ENCODE measurements around the gene SLC34A1.
"Not testable (repeated sequence)": the region's sequence is repeated elsewhere in the genome, so short reads cannot be mapped to it uniquely, and the experiment has no call there.

Gene SLC34A1

DNA sequence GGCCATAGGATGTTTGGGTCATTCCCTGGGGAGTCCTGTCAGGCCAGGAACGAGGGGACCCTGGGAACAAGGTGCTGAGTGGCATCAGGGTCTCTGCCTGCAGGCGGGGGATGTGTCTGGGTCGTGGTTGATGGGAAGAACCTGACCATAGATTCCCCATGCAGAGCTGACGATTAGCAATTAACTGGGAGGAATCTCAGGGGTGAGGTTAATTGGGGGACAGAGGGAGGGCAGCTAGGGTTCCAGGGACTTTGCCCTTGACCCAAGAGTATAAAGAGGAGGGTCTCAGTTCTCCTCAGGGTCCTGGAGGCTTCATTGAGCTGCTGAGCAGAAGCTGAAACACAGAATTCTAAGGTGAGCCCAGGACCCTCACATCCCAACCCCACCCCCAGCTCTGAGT lies at the start of gene SLC34A1:
TSS of gene SLC34A1 (plus strand) at position 301 of the 400 bp plus-strand sequence. CDS start 1,308 bp downstream, outside the sequence.
- no peak for DNase-seq (ENCODE audit: low spot score)

- no peak for DNase-seq (ENCODE audit: low spot score)
These were observed 49.2 kb upstream of the SLC34A1 start for GRCh38 chr5:177334781-177335700.

GRCh38 chr5:177335701-177336065 lies 48.6 kb upstream of the SLC34A1 start:
- DNase-seq (ENCODE audit: low spot score) = no peak

DNA sequence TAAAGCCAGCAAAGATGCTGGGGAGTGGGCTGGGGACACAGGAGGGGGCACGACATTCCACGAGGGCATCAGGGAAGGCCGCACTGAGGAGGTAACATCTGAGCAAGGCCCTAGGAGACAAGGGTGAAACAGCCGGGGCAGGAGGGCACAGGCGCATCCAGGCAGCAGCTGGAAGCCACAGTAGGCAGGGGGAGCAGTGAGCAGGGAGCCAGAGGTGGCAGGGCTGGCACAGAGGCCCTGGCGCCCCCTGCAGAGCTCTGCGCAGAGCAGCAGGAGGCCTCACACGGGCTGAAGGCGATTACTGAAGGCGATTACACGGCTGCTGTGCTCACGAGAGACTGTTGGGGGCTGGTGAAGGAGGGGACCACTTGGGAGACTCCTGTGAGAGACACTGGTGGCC lies 48.1 kb upstream of the SLC34A1 start:
- peak; percentile 55 for DNase-seq (ENCODE audit: low spot score)

DNA sequence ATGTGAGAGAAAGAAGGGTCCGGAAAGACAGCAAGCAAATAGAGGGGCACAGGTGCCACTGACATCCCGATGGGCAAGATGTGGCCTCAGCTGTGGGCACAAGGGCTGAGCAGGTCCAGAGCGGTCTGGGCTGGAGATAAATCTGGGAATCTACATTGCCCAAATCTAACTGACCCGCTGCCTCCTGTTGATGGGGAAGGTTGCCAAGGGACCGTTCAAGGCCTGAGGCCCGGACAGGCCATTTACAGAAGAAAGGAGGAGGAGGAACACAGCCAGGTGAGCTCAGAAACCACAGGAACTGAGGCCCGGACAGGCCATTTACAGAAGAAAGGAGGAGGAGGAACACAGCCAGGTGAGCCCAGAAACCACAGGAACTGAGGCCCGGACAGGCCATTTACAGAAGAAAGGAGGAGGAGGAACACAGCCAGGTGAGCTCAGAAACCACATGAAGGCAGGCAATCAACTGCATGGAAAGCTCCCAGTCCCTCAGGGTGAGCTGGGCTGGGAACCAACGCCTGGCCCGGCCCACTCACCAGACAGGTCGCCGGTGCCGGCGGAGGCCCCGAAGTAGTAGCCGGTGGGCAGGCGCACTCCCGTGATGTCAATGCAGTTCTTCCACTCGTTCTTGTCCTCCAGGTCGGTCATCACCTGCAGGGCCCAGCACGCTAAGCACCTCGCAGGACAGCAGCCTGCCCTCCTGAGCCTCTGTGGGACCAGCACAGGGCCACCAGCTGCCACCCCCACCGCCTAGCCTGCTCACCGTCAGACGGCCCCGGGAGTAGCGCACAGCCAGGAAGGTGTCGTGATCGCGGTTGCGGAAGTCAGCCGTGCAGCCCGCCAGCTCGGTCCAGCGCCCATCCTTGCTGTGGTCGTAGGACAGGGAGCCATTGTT lies 47.4 kb upstream of the SLC34A1 start:
- no peak for DNase-seq (ENCODE audit: low spot score)

DNA sequence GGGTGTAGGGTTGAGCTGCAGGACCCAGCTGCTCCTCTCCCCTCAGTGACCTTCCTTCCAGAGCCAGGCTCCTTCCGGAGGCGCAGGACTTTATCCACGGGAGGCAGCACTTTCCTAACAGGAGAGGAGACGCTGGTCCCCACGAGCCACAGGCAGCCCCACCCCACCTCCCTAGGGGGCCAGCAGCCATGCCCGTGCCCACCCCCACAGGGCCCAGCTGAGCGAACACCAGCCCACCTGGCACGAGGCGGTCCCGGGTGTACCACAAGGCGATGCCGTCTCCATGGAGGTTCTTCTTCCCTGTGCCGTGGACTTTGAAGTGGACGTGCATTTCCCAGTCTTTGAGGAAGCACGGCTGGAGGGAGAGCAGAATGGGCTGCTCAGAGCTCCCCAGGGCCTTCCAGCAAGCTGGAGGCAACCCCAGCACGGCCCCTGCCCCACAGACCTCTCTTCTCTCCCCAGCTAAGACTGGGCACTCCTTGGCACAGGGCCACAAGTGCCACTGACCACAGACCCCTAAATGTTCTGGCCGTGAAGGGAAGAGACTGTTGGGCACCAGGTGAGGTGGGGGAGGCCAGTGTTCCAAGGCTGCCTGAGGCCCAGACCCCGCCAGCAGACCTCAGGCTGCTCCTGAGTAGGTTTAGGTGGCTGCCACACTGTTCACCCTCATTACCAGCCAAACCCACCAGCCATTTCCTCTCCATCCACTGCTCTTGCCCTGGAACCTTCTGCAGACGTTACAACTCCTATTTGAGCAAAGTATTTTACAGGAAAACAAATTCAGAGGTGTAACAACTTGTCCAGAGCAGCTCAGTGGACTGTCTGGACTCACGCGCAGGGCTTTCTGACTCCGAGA lies 45.8 kb upstream of the SLC34A1 start:
- DNase-seq (ENCODE audit: low spot score) = no peak

DNA sequence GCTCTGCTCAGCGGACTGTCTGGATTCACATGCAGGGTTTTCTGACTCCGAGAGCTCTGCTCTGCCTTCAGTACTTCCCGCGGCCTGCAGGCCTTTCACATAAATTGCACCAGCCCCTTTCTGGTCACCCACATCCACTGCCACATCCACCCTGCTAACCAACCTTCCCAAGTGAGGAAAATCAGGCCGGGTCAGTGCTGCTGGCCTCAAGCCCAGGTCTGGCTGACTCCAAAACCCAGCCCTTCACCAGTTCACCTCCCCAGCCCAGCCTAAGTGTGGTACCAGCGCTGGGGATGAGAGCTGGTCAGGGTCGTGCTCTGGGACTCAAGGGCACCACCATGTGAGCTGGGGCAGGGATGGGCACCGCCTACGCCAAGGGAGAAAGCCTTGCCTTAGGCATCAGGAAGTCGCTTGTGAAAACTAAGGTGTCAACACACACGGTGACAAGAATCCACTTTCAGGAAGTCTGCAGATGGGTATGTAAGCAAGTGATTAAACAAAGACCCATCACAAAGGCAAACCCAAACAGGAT lies 45.1 kb upstream of the SLC34A1 start:
- no peak for DNase-seq (ENCODE audit: low spot score)

DNA sequence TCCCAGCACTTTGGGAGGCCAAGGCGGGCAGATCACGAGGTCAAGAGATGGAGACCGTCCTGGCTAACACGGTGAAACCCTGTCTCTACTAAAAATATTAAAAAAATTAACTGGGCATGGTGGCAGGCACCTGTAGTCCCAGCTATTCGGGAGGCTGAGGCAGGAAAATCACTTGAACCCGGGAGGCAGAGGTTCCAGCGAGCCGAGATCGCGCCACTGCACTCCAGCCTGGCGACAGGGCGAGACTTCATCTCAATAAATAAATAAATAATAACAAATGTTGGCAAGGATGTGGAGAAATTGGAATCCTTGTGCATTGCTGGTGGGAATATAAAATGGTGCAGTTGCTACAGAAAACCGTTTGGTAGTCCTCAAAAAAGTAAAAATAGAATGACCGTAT lies 41.2 kb upstream of the SLC34A1 start:
- DNase-seq (ENCODE audit: low spot score) = not testable (repeated sequence)

- DNase-seq (ENCODE audit: low spot score) = no peak
These were observed 40.5 kb upstream of the SLC34A1 start for GRCh38 chr5:177343777-177344176.

DNA sequence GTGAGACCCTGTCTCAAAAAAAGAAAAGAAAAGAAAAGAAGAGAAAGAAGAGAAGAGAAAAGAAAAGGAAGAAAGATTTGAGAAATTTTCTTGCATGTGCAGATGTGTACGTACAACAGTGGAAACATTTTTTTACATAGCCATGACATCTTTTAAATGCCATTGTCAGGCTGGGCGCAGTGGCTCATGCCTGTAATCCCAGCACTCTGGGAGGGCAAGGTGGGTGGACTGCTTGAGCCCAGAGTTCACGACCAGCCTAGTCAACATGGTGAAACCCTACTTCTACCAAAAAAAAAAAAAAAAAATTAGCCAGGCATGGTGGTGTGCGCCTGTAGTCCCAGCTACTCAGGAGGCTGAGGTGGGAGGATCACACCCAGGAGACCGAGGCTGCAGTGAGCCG lies 39.3 kb upstream of the SLC34A1 start:
- no peak for DNase-seq (ENCODE audit: low spot score)

GRCh38 chr5:177346820-177347219 lies 37.4 kb upstream of the SLC34A1 start:
- no peak for DNase-seq (ENCODE audit: low spot score)

DNA sequence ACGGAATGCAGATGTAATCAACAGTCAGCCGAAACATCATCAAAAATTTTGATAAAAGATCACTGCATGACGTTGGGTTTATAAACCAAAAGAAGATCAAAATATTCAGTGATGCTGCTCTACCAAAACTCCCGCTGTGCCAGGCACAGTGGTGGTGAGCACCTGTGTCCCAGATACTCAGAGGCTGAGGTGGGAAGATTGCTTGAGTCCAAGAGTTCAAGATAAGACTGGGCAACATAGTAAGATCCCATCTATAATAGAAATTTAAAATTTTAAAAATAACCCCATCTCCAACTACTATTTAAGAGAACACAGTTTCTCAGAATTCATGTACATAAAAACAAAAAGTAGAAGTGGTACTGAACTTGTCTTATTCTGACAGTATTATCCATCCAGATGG lies 36.5 kb upstream of the SLC34A1 start:
- no peak for DNase-seq (ENCODE audit: low spot score)

GRCh38 chr5:177349362-177349647 lies 34.9 kb upstream of the SLC34A1 start:
- no peak for DNase-seq (ENCODE audit: low spot score)

GRCh38 chr5:177349762-177350161 lies 34.5 kb upstream of the SLC34A1 start:
- DNase-seq (ENCODE audit: low spot score) = no peak

GRCh38 chr5:177350776-177351391 lies 33.4 kb upstream of the SLC34A1 start:
- DNase-seq (ENCODE audit: low spot score) = no peak

- DNase-seq (ENCODE audit: low spot score) = peak; percentile 94
These were observed 32.6 kb upstream of the SLC34A1 start, which contains the start of gene LMAN2 for GRCh38 chr5:177351392-177352329. Gene LMAN2, minus strand, starts transcription at chr5:177351668. Its CDS starts 21 bp downstream, at chr5:177351647.

GRCh38 chr5:177353093-177353492 lies 31.1 kb upstream of the SLC34A1 start:
- DNase-seq (ENCODE audit: low spot score) = no peak

DNA sequence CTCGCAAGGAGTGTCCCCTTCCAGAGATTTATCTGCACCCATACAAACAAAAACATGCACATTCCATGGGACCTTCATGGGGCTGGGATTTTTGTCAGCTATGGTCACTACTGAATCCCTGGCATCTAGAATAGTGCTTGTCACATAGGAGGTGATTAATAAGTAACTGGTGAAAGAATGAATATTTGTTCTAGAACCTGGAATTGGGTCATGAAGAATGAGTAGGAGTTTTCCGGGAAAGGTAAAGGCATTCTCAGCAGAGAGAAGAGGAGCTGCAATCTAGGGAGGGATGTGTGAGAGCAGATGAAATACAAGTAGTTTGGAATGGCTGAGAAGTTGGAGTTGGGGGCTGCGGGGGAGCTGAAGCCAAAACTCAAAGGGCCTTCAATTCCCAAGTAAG lies 30.0 kb upstream of the SLC34A1 start:
- DNase-seq (ENCODE audit: low spot score) = no peak

DNA sequence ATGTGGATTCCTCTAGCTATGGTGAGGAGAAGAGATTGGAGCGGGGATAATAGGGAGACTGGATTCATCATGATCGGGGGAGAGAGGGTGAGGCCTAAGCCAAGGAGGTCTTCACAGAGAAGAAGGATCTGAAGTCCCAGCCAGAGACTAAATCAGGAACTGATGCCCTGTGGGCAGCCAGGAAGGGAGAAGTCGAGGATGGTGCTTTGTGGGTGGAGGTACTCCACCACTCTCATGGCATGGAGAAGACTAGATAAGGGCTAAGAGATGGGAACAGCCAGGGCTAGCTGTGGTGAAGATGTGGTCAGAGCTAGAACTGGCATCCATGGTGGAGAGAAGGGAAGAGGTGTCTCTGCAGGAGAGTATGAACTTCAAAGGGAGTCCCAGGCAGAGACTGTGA lies 29.5 kb upstream of the SLC34A1 start:
- DNase-seq (ENCODE audit: low spot score) = no peak

- DNase-seq (ENCODE audit: low spot score) = no peak
These were observed 28.9 kb upstream of the SLC34A1 start for GRCh38 chr5:177355162-177355867.
